T-helper 2 cell (primary cell): ENCODE measurements around the gene RIBC2.
"Not testable (repeated sequence)": the region's sequence is repeated elsewhere in the genome, so short reads cannot be mapped to it uniquely, and the experiment has no call there.

ENCODE experiments used
- DNase-seq, 5 experiments: peaks; one replicate each; pipeline versions ENCODE4 v3.0.0 to v3.0.0-alpha.2; 2012 to 2022
- total RNA-seq, 2 donors: gene quantifications; one replicate each; lab custom pipeline; 2026; lab: John Stamatoyannopoulos, UW

RIBC2 gene, protein sequence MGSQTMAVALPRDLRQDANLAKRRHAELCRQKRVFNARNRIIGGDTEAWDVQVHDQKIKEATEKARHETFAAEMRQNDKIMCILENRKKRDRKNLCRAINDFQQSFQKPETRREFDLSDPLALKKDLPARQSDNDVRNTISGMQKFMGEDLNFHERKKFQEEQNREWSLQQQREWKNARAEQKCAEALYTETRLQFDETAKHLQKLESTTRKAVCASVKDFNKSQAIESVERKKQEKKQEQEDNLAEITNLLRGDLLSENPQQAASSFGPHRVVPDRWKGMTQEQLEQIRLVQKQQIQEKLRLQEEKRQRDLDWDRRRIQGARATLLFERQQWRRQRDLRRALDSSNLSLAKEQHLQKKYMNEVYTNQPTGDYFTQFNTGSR
- 2.5 to 2.8 reads per million in 2 donors for total RNA-seq

GRCh38 chr22:45413368-45414211 lies at the start of gene RIBC2, which contains the start of gene SMC1B:
Gene RIBC2 (plus strand): TSS chr22:45413693. CDS start chr22:45413887, 194 bp downstream.
Gene SMC1B (minus strand): TSS chr22:45413599. CDS start chr22:45413567, 32 bp downstream.
- peak; percentile 44 to 93 (median 70) for DNase-seq

GRCh38 chr22:45366713-45367112 lies 46.8 kb upstream of the RIBC2 start:
- no peak for DNase-seq

DNA sequence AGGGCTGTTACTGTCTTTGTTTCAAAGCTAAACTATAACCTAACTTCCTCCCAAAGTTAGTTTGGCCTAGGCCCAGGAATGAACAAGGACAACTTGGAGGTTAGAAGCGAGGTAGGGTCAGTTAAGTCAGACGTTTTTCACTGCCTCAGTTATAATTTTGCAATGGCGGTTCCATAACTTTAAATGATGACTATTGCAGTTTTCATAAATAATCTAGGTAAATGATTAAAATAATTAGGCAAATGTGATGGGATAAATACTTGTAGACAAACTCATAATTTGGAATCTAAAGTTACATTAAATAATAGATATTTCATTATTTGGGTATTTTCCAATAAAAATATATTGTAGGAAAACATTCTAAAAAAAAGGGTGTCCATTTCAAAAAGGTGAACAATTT lies 39.9 kb upstream of the RIBC2 start:
- DNase-seq: not testable (repeated sequence)

DNA sequence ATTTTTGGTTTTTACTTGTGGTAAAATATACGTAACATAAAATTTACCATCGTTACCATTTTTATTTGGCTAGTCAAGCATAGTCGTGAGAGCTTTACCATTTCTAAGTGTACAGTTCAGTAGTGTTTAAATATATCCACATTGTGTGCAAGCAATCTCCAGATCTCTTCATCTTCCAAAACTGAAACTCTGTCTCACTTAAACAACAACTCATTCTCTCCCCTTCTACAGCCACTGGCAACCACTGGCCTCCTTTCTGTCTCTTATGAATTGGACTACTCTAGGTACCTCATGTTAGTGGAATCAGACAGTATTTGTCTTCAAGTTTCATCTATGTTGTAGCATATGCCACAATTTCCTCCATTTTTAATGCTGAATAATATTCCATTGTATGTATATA lies 37.5 kb upstream of the RIBC2 start:
- DNase-seq: peak in 1 of 5 experiments; percentile 68

- DNase-seq: peak in 1 of 5 experiments; percentile 23
Observed at GRCh38 chr22:45376703-45377102, 36.8 kb upstream of the RIBC2 start.

GRCh38 chr22:45381348-45381747 lies 32.1 kb upstream of the RIBC2 start:
- no peak for DNase-seq

DNA sequence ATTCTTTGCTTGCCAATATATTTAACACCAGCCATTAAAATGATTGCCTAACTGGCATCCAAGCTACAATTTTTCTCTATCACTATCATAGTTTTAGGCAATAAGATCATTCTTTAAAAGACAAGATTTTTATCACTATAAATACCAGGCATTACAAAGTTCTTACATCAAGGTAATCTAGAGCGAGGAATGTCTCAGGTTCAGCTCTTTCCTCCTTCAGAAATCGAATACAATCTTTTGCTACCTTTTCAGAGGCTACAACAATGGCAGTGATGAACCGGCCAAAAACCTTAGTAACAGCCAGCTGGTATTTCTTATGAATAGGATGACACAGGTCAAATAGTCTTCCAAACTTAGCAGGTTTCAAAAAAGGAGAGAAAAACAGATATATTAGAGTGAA lies 23.9 kb upstream of the RIBC2 start:
- no peak for DNase-seq

DNA sequence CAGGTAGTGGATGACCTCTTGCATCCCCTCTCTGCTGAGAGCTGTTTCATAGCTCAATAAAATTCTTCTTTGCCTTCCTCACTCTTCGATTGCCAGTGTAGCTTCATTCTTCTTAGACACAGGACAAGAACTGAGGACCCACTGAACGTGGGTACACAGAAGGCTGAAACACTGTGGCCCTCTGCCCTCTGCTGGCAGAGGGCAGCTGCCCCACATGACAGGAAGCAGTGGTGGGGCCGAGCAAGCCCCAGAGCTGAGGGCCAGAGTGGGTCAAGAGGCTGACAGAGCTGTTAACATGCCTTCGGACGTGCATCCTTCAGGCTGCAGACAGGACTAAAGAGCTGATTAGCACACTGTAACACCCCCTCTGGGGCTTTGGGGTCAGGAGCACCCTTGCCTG lies 15.7 kb upstream of the RIBC2 start:
- DNase-seq: peak in 1 of 5 experiments; percentile 32

GRCh38 chr22:45398214-45398613 lies 15.3 kb upstream of the RIBC2 start:
- no peak for DNase-seq

GRCh38 chr22:45399712-45400445 lies 13.6 kb upstream of the RIBC2 start:
- DNase-seq: no peak

- no peak for DNase-seq
Observed at GRCh38 chr22:45402466-45402985, 11.0 kb upstream of the RIBC2 start.

GRCh38 chr22:45407793-45408192 lies 5.7 kb upstream of the RIBC2 start:
- no peak for DNase-seq

DNA sequence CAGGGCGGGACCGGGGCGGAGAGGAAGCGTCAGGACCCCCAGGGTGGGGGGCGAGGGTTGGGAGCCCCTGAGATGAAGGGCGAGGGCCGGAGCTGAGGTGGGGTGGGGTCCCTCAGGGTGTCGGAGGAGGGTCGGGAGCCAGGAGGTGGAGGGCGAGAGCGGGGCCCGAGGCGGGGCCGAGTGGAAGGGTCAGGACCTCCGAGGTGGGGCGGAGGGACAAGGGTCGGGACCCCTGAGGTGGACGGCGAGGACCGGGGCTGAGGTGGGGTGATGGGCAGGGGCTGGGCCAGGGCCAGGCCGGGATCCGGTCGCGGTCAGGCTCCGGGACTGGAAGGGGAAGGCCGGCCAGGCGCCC lies 503 bp upstream of the RIBC2 start:
- no peak for DNase-seq

GRCh38 chr22:45418056-45418769 lies 4.7 kb downstream of the RIBC2 start:
- no peak for DNase-seq

GRCh38 chr22:45418770-45419138 lies 5.3 kb downstream of the RIBC2 start:
- no peak for DNase-seq

GRCh38 chr22:45420011-45420410 lies 6.5 kb downstream of the RIBC2 start:
- DNase-seq: no peak

GRCh38 chr22:45420539-45420938 lies 7.0 kb downstream of the RIBC2 start:
- DNase-seq: no peak

DNA sequence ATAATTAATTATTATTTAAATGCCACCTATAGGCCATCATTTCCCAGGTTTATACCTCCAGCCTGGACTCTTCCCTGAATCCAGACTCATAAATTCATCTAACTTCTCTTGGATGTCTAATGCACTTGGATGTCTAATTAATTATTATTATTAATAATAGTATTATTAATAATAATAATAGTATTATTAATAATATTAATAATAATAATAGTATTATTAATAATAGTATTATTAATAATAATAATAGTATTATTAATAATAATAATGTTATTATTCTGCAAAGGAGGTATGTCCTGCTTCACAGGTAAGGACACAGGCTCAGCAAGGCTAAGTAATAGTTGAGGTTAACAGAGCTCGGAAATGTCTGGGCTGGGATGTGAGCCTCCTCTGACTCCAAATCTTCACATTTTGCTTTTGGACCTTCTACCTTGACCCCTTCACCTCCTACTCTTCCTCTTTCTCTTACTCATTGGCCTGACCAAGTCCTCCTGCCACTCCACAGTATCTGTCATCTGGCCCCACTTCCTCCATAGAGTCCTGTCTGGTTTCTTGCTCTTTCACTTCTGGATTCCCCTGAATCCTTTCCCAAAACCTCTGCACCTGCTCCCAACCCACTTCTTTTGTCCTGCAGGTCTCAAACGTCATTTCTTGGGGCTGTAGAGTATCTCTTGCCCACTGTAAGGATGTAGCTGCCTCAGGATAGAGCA lies 8.0 kb downstream of the RIBC2 start:
- no peak for DNase-seq

DNA sequence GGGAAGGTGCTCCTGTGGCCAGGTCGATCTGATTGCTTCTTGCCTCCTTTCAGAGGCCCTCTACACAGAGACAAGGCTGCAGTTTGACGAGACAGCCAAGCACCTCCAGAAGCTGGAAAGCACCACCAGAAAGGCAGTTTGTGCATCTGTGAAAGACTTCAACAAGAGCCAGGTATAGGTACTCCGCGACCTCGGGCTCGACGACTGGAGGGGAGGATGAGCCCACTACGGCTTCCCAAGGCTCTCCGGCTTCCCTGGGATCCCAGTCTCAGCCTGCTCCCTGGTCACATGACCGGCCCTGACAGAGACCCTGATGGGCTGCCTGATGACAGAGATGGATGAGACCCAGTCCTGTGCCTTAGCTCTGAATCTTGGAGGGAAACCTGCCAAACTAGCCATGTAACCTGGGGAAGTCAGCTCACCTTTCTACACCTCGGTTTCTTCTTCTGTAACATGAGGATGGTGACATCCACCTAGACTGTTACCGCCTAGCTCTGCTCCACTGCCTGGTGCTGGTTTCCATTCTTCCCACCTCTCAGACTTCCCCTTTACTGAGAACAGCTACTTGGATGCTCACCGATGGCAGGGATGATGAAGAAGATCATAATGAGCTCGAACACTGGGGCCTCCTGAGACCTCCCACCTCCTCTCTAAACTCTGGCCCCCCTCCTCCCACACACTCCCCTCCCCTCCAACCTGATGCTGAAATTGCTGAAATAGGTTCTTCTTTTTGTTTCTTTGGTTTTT lies 8.9 kb downstream of the RIBC2 start:
- DNase-seq: no peak

- DNase-seq: no peak
Observed at GRCh38 chr22:45423524-45423923, 10.0 kb downstream of the RIBC2 start.

- no peak for DNase-seq
Observed at GRCh38 chr22:45424241-45424731, 10.8 kb downstream of the RIBC2 start.
